Keratinocyte (primary cell): ENCODE results near the gene MZB1.

Experiments
- EZH2 ChIP-seq: IDR thresholded peaks from one replicate; pipeline ENCODE4 v1.6.1; 2012; ENCODE audit warnings: inconsistent platforms, mild to moderate bottlenecking, low read length, moderate library complexity
- TF ChIP-seq, protein P1 (sequence below), 3 experiments: IDR thresholded peaks in 1 of 3; conservative IDR thresholded peaks in 1 of 3; optimal IDR thresholded peaks in 1 of 3; 2 replicates in 2 of 3; 3 replicates in 1 of 3; pipeline versions ENCODE3 to v1.5.1; 2011; ENCODE audit warnings: low read length in 3 of 3, mild to moderate bottlenecking in 3 of 3, moderate library complexity in 2 of 3, control low read depth in 1 of 3, inconsistent platforms in 1 of 3; ENCODE audit not compliant: insufficient read depth in 2 of 3; ENCODE audit errors: extremely low read depth in 1 of 3

- TF ChIP-seq, protein P1, sequence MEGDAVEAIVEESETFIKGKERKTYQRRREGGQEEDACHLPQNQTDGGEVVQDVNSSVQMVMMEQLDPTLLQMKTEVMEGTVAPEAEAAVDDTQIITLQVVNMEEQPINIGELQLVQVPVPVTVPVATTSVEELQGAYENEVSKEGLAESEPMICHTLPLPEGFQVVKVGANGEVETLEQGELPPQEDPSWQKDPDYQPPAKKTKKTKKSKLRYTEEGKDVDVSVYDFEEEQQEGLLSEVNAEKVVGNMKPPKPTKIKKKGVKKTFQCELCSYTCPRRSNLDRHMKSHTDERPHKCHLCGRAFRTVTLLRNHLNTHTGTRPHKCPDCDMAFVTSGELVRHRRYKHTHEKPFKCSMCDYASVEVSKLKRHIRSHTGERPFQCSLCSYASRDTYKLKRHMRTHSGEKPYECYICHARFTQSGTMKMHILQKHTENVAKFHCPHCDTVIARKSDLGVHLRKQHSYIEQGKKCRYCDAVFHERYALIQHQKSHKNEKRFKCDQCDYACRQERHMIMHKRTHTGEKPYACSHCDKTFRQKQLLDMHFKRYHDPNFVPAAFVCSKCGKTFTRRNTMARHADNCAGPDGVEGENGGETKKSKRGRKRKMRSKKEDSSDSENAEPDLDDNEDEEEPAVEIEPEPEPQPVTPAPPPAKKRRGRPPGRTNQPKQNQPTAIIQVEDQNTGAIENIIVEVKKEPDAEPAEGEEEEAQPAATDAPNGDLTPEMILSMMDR (optimal IDR thresholded peaks at IDR 0.05 in 1 of 3, IDR thresholded peaks at IDR 0.05 in 1 of 3, conservative IDR thresholded peaks at IDR 0.05 in 1 of 3; ENCODE audit: extremely low read depth in 1 of 3, insufficient read depth in 2 of 3, low read length in 3 of 3) = no peak
- TF ChIP-seq EZH2 = no peak
These were observed 11.8 kb upstream of the MZB1 start for GRCh38 chr5:139401546-139401945.
